Spinal cord (tissue), 10 donors: Measurements from ENCODE around the gene HOXC5. TPM values are rescaled to one million over a fixed set of nuclear protein-coding genes. Genes with fewer than 3 reads are reported as not detected.

Source experiments
- DNase-seq, 6 donors: peaks; one replicate each; pipeline versions ENCODE4 v3.0.0 to v3.0.0-alpha.2; 2013 to 2015; ENCODE audit warnings: low spot score in 6 of 6, low read depth in 4 of 6
- H3K27ac ChIP-seq: one replicate; pipeline ENCODE4 v1.5.1; 2013; ENCODE audit warnings: low read depth, low read length, control low read depth
- H3K27me3 ChIP-seq: one replicate; pipeline ENCODE4 v1.6.1; 2013; ENCODE audit warnings: low read length; ENCODE audit not compliant: control insufficient read depth, insufficient read depth
- H3K36me3 ChIP-seq: one replicate; pipeline ENCODE4 v1.6.1; 2013; ENCODE audit warnings: low read length; ENCODE audit not compliant: control insufficient read depth, insufficient read depth
- H3K4me1 ChIP-seq: one replicate; pipeline ENCODE4 v1.6.1; 2013; ENCODE audit warnings: low read length; ENCODE audit not compliant: control insufficient read depth, insufficient read depth
- H3K4me3 ChIP-seq: one replicate; pipeline ENCODE4 v1.5.1; 2013; ENCODE audit warnings: low read depth, low read length, control low read depth
- H3K9me3 ChIP-seq: one replicate; pipeline ENCODE4 v1.6.1; 2013; ENCODE audit warnings: low read length; ENCODE audit not compliant: control insufficient read depth, insufficient read depth
- WGBS: methylation state at CpG from one replicate; pipeline ENCODE4 v1.1.5; 2013; ENCODE audit warnings: missing lambda C conversion rate; ENCODE audit not compliant: insufficient coverage; 5-methylcytosine and 5-hydroxymethylcytosine counted together
- polyA plus RNA-seq, 2 donors: library from polyadenylated mRNA; unstranded; fragments of 120-200 nt; gene quantifications; one replicate each; pipeline ENCODE4 v1.2.1, GENCODE V29; 2013; ENCODE audit not compliant: insufficient read length in 2 of 2
- total RNA-seq, 2 donors: library from RNA; depleted of rRNA in 1 of 2; stranded (reverse); fragments of 120-200 nt in 1 of 2; fragments of >200 nt in 1 of 2; gene quantifications; one replicate each; pipeline versions ENCODE4 v1.2.3 to v1.2.4, GENCODE V29; 2013 to 2014
- donor health status: healthy.

The HOXC5 gene
- total and polyA plus RNA-seq, 4 donors, result 2.4 to 16.3 (median 8.1) TPM

DNA sequence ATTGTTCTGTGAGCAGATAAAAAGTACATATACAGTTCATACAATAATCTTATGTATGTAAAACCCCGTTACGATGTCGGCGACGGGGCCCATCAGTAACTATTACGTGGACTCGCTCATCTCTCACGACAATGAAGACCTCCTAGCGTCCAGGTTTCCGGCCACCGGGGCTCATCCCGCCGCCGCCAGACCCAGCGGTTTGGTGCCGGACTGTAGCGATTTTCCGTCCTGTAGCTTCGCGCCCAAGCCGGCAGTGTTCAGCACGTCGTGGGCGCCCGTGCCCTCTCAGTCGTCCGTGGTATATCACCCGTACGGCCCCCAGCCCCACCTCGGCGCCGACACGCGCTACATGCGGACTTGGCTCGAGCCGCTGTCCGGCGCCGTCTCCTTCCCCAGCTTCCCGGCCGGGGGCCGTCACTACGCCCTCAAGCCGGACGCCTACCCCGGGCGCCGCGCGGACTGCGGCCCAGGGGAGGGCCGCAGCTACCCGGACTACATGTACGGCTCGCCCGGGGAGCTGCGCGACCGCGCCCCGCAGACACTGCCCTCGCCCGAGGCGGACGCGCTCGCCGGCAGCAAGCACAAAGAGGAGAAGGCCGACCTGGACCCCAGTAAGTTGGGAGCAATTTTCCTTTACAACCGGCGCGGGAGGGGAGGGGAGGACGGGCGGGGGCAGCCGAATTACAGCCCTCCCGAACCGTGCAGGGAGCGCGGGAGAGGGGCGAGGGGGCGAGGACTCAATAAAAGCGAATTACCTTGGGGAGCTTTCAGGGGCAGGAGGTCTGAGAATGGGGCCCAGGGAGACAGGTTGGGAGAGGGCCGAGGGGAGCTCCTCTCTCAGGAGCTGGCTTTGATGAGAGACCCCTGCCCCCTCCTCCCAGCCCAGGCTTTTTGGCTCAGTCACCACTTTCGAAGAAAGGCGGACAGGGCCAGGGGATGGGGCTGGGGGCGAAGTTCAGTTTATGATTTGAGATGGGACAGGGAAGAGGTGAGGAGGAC is 32.4 kb upstream of the HOXC5 start, which contains the start of gene HOXC9:
Gene HOXC9 (plus strand): TSS at position 46 of the 999 bp plus-strand sequence. CDS start 28 bp downstream, at position 74.
- DNase-seq, result no peak
- WGBS, result under 1% methylated on average over 83 of the region's 87 CpGs
- H3K4me1 ChIP-seq, result peaks cover 87% of the 10 kb centered on the region
- H3K36me3 ChIP-seq, result peaks cover 25% of the 10 kb centered on the region
- peak within 1 kb of the TSS; percentile 99 for H3K27ac ChIP-seq
- H3K27me3 ChIP-seq, result peaks cover 13% of the 10 kb centered on the region
- peak within 1 kb of the TSS; percentile 94 for H3K4me3 ChIP-seq
- H3K9me3 ChIP-seq, result no peaks in the 10 kb centered on the region

- WGBS, result 14% methylated on average over 4 of the region's 8 CpGs
- no peaks in the 10 kb centered on the region for H3K9me3 ChIP-seq
Observed at GRCh38 chr12:54001283-54002187, 31.3 kb upstream of the HOXC5 start.

DNA sequence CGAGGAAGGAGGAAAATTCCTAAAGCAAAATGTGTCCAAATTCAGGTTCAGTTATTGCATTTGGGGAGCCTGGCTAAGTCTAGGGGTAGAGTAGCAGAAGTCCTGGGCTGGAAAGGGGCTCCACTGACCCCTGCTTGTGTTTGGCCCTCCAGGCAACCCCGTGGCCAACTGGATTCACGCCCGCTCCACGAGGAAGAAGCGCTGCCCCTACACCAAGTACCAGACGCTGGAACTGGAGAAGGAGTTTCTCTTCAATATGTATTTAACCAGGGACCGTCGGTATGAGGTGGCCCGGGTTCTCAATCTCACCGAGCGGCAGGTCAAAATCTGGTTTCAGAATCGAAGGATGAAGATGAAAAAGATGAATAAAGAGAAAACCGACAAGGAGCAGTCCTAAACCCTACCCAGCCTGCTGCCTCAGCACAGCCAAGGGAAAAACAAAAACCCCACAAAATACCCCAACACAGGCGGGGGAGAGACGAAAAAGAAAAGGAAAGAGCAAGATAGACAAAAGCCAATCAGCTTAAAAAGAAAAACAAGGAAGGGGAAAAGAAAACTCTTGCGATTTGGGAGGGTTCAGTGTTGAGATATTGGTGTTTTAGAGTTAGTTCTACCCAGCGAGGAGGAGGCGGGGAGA is 30.5 kb upstream of the HOXC5 start:
- H3K4me1 ChIP-seq, result peaks cover 87% of the 10 kb centered on the region
- WGBS, result 10% methylated on average over 6 of the region's 19 CpGs
- DNase-seq, result no peak

More at GRCh38 chr12:54001283-54002187, 31.3 kb upstream of the HOXC5 start:
- H3K4me3 ChIP-seq, result peak overlapping the region; percentile 94
- DNase-seq, result no peak
- H3K4me1 ChIP-seq, result peaks cover 87% of the 10 kb centered on the region
- peaks cover 22% of the 10 kb centered on the region for H3K36me3 ChIP-seq
- peaks cover 13% of the 10 kb centered on the region for H3K27me3 ChIP-seq
- peak overlapping the region; percentile 99 for H3K27ac ChIP-seq

DNA sequence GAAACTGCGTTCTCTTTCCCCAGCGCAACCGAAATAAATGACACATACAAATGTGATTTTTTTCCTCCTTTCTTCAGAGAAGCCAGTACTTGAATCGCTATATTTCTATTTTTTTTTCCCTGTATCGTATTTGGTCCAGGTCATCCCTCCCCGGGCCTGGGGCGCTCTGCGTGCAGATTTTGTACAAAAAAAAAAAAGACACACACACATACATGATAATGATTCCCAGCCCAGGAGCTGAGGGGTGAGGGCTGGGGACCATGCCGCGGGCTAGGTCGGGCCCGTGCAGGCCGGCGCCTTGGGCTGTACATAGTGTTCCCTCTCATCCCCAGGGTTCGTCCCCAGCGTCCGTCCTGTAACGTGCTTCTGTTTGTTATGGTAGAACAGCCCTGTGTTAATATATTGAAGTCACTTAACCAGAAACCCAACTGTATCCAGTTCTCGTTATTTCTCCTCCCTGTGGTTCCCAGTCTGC is 29.9 kb upstream of the HOXC5 start:
- H3K27ac ChIP-seq, result peak overlapping the region; percentile 99
- WGBS, result 18% methylated on average over 7 of the region's 19 CpGs
- peaks cover 22% of the 10 kb centered on the region for H3K36me3 ChIP-seq
- H3K4me1 ChIP-seq, result peaks cover 85% of the 10 kb centered on the region
- H3K27me3 ChIP-seq, result peaks cover 6% of the 10 kb centered on the region
- peak overlapping the region; percentile 94 for H3K4me3 ChIP-seq
- DNase-seq, result no peak
- H3K9me3 ChIP-seq, result no peaks in the 10 kb centered on the region

More for the DNA sequence above, 30.5 kb upstream of the HOXC5 start:
- peak overlapping the region; percentile 99 for H3K27ac ChIP-seq
- H3K9me3 ChIP-seq, result no peaks in the 10 kb centered on the region
- peak overlapping the region; percentile 94 for H3K4me3 ChIP-seq
- peaks cover 6% of the 10 kb centered on the region for H3K27me3 ChIP-seq
- H3K36me3 ChIP-seq, result peaks cover 22% of the 10 kb centered on the region

DNA sequence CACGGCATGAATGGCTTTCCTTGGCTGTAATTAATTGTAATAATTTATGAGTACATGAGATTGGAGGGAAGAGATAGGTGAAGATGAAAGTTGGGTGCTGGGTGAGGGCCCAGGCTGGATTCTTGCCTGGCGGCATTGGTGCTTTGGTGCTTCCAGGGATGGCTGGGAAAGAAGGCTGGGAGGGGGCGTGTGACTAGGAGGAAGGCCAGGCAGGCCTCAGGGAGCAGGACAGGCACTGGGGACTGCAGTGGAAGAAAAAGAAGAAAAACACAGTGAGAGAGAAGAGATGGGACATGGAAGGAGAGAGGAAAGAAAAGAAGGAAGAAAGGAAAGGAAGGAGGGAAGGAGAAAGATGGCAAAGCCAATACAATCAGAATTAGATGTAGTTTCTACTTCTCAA is 29.2 kb upstream of the HOXC5 start:
- peaks cover 6% of the 10 kb centered on the region for H3K27me3 ChIP-seq

DNA sequence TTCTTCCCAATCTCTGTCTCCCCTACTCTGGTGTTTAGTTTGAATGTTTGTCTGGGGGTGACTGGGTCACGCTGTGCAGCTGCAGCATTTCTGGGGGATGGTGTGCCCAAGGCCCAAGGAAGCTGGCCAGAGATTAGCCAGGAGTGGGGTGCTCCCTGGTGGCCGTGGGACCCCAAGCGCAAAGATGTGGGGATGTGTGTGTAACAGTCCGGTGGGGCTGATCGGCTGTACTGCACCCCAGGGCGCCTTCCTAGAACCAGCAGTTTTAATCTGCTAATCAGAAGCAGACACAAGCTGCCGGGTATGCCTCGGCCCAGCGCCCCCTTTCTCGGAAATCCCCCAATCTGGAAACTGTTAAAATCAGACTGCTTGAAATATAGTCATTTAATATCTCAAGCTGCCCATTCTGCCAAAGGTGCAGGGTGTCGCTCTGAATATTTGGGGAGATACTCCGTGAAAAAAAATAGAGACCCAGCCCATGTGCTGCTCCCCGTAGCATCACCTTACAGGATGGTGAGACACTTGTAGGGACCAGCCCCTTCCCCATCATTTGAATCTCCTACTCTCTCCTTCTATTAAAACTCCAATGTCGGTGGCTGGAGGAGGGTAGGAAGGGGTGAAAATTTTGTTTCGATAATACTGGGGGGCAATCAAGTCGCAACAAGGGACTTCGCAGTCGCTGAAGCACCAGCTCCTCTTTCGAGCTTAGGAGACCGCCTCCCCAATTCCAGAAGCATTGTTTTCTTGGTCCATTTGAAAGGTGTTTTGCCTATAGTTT is 28.6 kb upstream of the HOXC5 start:
- Histone ChIP-seq H3K27ac (peak overlapping the region; percentile 99), H3K9me3 (no peaks in the 10 kb centered on the region), H3K4me3 (peak overlapping the region; percentile 48), H3K4me1 (peaks cover 84% of the 10 kb centered on the region), H3K27me3 (peaks cover 6% of the 10 kb centered on the region), H3K36me3 (peaks cover 22% of the 10 kb centered on the region)
- no peak for DNase-seq
- 9% methylated on average over 5 of the region's 20 CpGs for WGBS

More for the DNA sequence above, 29.2 kb upstream of the HOXC5 start:
- Histone ChIP-seq H3K4me3 (peak overlapping the region; percentile 48), H3K36me3 (peaks cover 22% of the 10 kb centered on the region), H3K27ac (peak overlapping the region; percentile 99), H3K9me3 (no peaks in the 10 kb centered on the region), H3K4me1 (peaks cover 85% of the 10 kb centered on the region)
- 23% methylated on average over 3 of the region's 3 CpGs for WGBS
- DNase-seq, result no peak

- peaks cover 87% of the 10 kb centered on the region for H3K4me1 ChIP-seq
- 13% methylated on average over 26 of the region's 31 CpGs for WGBS
- peak overlapping the region; percentile 48 for H3K4me3 ChIP-seq
- H3K27me3 ChIP-seq, result peaks cover 6% of the 10 kb centered on the region
- H3K9me3 ChIP-seq, result no peaks in the 10 kb centered on the region
- H3K27ac ChIP-seq, result peak overlapping the region; percentile 99
- H3K36me3 ChIP-seq, result peaks cover 22% of the 10 kb centered on the region
- DNase-seq, result no peak
Observed at GRCh38 chr12:54004841-54005530, 27.9 kb upstream of the HOXC5 start.

DNA sequence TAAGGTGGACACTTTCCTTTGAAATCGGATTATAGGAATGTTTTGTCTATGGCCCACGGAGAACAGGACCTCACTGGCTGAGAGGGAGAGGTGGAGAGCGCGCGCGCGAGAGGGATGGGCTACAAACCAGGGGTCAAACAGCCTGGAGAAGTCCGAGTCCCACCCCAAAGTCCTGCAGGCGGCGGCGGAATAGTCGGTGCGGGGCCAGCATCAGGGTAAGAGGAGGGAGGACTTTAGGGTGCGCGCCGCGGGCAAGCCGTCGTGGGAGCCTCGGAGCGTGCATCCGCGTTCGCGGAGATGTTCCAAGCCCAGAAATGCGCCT is 27.4 kb upstream of the HOXC5 start:
- Histone ChIP-seq H3K27ac (peak overlapping the region; percentile 99), H3K4me1 (peaks cover 92% of the 10 kb centered on the region), H3K36me3 (peaks cover 22% of the 10 kb centered on the region), H3K4me3 (peak overlapping the region; percentile 48), H3K9me3 (no peaks in the 10 kb centered on the region), H3K27me3 (peaks cover 6% of the 10 kb centered on the region)
- no peak for DNase-seq
- 5% methylated on average over 26 of the region's 26 CpGs for WGBS
